ENCODE results near the gene GPR157. TPM values are rescaled to one million over a fixed set of nuclear protein-coding genes. Genes with fewer than 3 reads are reported as not detected.

GPR157 gene
- total and polyA plus RNA-seq, 2 experiments from 2014 or later: 0.81 to 3.9 TPM

DNA sequence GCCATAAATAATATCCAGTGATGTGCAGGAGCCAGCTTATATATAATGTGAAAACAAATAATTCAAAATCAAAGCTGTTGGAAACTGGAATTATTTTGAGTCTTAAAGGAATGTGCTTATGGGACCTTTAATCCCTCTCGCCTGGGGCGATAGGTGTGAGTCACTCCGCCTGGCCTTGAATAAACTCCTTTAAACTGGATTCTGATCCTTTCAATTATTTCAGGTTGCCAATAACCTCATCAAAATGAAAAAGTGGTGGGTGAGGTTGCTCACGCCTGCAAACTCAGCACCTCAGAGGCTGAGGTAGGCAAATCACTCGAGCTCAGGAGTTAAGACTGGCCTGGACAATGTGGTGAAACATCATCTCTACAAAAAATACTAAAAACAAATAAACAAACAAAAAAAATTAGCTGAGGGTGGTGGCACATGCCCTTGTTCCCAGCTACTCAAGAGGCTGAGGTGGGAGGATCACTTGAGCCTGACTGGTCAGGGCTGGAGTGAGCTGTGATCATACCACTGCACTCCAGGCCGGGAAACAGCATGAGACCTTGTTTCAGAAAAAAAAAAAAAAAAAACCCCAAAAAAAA, 48.1 kb downstream of the GPR157 start (continued):
- TF ChIP-seq, protein P1, sequence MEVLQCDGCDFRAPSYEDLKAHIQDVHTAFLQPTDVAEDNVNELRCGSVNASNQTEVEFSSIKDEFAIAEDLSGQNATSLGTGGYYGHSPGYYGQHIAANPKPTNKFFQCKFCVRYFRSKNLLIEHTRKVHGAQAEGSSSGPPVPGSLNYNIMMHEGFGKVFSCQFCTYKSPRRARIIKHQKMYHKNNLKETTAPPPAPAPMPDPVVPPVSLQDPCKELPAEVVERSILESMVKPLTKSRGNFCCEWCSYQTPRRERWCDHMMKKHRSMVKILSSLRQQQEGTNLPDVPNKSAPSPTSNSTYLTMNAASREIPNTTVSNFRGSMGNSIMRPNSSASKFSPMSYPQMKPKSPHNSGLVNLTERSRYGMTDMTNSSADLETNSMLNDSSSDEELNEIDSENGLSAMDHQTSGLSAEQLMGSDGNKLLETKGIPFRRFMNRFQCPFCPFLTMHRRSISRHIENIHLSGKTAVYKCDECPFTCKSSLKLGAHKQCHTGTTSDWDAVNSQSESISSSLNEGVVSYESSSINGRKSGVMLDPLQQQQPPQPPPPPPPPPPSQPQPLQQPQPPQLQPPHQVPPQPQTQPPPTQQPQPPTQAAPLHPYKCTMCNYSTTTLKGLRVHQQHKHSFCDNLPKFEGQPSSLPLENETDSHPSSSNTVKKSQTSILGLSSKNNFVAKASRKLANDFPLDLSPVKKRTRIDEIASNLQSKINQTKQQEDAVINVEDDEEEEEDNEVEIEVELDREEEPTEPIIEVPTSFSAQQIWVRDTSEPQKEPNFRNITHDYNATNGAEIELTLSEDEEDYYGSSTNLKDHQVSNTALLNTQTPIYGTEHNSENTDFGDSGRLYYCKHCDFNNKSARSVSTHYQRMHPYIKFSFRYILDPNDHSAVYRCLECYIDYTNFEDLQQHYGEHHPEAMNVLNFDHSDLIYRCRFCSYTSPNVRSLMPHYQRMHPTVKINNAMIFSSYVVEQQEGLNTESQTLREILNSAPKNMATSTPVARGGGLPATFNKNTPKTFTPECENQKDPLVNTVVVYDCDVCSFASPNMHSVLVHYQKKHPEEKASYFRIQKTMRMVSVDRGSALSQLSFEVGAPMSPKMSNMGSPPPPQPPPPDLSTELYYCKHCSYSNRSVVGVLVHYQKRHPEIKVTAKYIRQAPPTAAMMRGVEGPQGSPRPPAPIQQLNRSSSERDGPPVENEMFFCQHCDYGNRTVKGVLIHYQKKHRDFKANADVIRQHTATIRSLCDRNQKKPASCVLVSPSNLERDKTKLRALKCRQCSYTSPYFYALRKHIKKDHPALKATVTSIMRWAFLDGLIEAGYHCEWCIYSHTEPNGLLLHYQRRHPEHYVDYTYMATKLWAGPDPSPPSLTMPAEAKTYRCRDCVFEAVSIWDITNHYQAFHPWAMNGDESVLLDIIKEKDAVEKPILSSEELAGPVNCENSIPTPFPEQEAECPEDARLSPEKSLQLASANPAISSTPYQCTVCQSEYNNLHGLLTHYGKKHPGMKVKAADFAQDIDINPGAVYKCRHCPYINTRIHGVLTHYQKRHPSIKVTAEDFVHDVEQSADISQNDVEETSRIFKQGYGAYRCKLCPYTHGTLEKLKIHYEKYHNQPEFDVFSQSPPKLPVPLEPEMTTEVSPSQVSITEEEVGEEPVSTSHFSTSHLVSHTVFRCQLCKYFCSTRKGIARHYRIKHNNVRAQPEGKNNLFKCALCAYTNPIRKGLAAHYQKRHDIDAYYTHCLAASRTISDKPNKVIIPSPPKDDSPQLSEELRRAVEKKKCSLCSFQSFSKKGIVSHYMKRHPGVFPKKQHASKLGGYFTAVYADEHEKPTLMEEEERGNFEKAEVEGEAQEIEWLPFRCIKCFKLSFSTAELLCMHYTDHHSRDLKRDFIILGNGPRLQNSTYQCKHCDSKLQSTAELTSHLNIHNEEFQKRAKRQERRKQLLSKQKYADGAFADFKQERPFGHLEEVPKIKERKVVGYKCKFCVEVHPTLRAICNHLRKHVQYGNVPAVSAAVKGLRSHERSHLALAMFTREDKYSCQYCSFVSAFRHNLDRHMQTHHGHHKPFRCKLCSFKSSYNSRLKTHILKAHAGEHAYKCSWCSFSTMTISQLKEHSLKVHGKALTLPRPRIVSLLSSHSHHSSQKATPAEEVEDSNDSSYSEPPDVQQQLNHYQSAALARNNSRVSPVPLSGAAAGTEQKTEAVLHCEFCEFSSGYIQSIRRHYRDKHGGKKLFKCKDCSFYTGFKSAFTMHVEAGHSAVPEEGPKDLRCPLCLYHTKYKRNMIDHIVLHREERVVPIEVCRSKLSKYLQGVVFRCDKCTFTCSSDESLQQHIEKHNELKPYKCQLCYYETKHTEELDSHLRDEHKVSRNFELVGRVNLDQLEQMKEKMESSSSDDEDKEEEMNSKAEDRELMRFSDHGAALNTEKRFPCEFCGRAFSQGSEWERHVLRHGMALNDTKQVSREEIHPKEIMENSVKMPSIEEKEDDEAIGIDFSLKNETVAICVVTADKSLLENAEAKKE (CRISPR knock-in tag; IDR thresholded peaks at IDR 0.05): no peak

DNA sequence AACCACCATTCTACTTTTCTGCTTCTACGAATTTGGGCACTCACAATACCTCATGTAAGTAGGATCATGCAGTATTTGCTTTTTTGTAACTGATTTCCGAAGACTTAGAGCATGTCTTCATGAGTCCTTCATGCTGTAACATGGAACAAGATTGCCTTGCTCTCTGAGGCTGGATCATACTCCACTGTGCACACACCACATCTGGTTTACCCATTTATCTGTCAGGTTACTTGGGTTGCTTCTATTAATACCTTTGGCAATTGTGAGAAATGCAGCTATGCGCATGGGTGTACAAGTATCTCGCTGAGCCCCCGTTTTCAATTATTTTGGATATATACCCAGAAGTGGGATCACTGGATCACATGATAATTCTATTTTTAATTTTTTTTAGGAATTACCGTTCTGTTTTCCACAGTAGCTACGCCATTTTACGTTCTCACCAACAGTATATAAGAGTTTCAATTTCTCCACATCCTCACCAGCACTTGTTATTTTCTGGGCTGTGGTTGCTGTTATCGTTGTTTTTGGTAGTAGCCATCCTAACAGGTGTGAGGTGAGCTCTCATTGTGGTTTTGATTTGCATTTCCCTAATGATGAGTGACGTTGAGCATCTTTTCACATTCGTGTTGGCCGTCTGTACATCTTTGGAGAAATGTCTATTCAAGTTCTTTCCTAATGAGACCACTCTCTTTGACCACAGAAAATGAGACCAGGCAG, 48.8 kb downstream of the GPR157 start:
- Histone ChIP-seq H3K4me3 (no peak overlapping the region), H3K27ac (ENCODE audit: low read depth) (no peak overlapping the region), H3K79me2 (replicated peaks; ENCODE audit: insufficient read depth) (no peaks in the 10 kb centered on the region), H3K27me3 (ENCODE audit: insufficient read depth) (no peaks in the 10 kb centered on the region), H3K4me2 (no peak overlapping the region), H4K20me1 (replicated peaks; ENCODE audit: insufficient read depth) (no peaks in the 10 kb centered on the region), H3K4me1 (ENCODE audit: insufficient read depth) (no peaks in the 10 kb centered on the region; the same call in 1 of the 2 replicates), H3K36me3 (ENCODE audit: insufficient read depth) (no peaks in the 10 kb centered on the region), H2AFZ (no peak overlapping the region), H3F3A (replicated peaks; ENCODE audit: low read depth) (no peaks in the 10 kb centered on the region), H3K9me2 (ENCODE audit: insufficient read depth) (no peaks in the 10 kb centered on the region)
- no peaks in the 10 kb centered on the region for H3K9me3 Mint-ChIP-seq
- H3K36me3 Mint-ChIP-seq (ENCODE audit: low read depth): no peaks in the 10 kb centered on the region
- DNase-seq (ENCODE audit: low spot score) (no peak), ATAC-seq (no peak)
- H3K4me1 Mint-ChIP-seq: peaks cover 7% of the 10 kb centered on the region; the same call in 2 of the 3 replicates
- no peak overlapping the region for H3K27ac Mint-ChIP-seq
- H3K27me3 Mint-ChIP-seq (ENCODE audit: insufficient read depth, low read depth, poor library complexity): peaks cover 6% of the 10 kb centered on the region
- no peak overlapping the region for H3K4me3 Mint-ChIP-seq
- TF ChIP-seq CREB1 (CRISPR knock-in tag; IDR thresholded peaks at IDR 0.05; ENCODE audit: low read depth) (no peak), ZNF114 (CRISPR knock-in tag; IDR thresholded peaks at IDR 0.05) (no peak)
- TF ChIP-seq, protein P2, sequence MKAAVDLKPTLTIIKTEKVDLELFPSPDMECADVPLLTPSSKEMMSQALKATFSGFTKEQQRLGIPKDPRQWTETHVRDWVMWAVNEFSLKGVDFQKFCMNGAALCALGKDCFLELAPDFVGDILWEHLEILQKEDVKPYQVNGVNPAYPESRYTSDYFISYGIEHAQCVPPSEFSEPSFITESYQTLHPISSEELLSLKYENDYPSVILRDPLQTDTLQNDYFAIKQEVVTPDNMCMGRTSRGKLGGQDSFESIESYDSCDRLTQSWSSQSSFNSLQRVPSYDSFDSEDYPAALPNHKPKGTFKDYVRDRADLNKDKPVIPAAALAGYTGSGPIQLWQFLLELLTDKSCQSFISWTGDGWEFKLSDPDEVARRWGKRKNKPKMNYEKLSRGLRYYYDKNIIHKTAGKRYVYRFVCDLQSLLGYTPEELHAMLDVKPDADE (IDR thresholded peaks at IDR 0.05): no peak
- TF ChIP-seq, protein P3, sequence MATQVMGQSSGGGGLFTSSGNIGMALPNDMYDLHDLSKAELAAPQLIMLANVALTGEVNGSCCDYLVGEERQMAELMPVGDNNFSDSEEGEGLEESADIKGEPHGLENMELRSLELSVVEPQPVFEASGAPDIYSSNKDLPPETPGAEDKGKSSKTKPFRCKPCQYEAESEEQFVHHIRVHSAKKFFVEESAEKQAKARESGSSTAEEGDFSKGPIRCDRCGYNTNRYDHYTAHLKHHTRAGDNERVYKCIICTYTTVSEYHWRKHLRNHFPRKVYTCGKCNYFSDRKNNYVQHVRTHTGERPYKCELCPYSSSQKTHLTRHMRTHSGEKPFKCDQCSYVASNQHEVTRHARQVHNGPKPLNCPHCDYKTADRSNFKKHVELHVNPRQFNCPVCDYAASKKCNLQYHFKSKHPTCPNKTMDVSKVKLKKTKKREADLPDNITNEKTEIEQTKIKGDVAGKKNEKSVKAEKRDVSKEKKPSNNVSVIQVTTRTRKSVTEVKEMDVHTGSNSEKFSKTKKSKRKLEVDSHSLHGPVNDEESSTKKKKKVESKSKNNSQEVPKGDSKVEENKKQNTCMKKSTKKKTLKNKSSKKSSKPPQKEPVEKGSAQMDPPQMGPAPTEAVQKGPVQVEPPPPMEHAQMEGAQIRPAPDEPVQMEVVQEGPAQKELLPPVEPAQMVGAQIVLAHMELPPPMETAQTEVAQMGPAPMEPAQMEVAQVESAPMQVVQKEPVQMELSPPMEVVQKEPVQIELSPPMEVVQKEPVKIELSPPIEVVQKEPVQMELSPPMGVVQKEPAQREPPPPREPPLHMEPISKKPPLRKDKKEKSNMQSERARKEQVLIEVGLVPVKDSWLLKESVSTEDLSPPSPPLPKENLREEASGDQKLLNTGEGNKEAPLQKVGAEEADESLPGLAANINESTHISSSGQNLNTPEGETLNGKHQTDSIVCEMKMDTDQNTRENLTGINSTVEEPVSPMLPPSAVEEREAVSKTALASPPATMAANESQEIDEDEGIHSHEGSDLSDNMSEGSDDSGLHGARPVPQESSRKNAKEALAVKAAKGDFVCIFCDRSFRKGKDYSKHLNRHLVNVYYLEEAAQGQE (IDR thresholded peaks at IDR 0.05; ENCODE audit: unreplicated experiment): no peak
